Measurements from ENCODE around the gene CACHD1.

DNA sequence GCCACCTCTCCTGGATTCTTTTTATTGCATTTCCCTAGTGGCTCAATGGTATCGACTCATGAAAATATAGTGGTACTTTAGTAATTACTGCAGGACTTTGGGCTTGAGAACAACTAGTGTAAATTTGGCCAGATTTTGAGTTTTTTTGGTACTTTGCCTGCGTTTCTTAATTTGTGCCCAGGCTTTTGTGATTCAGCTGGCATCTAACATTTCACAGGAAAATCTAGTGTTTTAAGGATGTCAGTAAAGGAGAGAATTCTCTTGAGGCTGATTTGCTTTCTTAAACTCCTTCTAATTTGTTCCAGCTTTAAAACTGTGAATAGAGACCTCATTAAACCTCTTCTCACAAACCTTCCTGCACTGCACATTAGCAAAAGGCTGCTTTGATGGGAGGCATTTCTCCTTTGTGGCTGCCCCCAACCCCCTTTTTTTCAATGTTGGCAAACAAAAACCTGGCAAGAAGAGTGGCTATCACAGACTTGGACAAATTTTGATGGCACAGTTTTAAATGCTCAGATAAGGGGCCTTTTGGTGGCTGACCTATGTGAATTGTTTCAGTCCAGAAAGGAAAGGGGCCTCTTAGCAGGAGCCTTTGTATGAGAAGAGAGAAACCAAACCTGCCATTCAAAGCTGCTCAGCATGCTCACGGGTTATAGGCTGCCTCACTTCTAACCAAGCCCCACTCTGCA is 161.6 kb downstream of the CACHD1 start:
- TF ChIP-seq, protein P1, sequence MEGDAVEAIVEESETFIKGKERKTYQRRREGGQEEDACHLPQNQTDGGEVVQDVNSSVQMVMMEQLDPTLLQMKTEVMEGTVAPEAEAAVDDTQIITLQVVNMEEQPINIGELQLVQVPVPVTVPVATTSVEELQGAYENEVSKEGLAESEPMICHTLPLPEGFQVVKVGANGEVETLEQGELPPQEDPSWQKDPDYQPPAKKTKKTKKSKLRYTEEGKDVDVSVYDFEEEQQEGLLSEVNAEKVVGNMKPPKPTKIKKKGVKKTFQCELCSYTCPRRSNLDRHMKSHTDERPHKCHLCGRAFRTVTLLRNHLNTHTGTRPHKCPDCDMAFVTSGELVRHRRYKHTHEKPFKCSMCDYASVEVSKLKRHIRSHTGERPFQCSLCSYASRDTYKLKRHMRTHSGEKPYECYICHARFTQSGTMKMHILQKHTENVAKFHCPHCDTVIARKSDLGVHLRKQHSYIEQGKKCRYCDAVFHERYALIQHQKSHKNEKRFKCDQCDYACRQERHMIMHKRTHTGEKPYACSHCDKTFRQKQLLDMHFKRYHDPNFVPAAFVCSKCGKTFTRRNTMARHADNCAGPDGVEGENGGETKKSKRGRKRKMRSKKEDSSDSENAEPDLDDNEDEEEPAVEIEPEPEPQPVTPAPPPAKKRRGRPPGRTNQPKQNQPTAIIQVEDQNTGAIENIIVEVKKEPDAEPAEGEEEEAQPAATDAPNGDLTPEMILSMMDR (IDR thresholded peaks at IDR 0.05): no peak
- TF ChIP-seq POLR2A (IDR thresholded peaks at IDR 0.05): no peak
